A549 (cell line): ENCODE data around the gene DNAAF3.

Experiments
- BHLHE40 ChIP-seq: IDR thresholded peaks from 2 replicates; pipeline ENCODE4 v1.6.1; 2012; ENCODE audit warnings: low read depth, low read length, inconsistent platforms
- CTCF ChIP-seq: fragments of >200 bp; sonication (Bioruptor Twin); formaldehyde crosslinking; IDR thresholded peaks from 3 replicates; pipeline ENCODE4 v1.5.1; 2016
- NR3C1 ChIP-seq: fragments of >200 bp; sonication (Bioruptor Twin); formaldehyde crosslinking; IDR thresholded peaks from 3 replicates; pipeline ENCODE4 v1.6.1; 2017
- POLR2A ChIP-seq: IDR thresholded peaks from 2 replicates; pipeline ENCODE4 v1.6.1; 2012; ENCODE audit warnings: mild to moderate bottlenecking, low read length
- RAD21 ChIP-seq, 2 experiments: fragments of >200 bp in 1 of 2; sonication (Bioruptor Twin) in 1 of 2; formaldehyde crosslinking in 1 of 2; IDR thresholded peaks in 1 of 2; conservative IDR thresholded peaks in 1 of 2; 2 replicates in 1 of 2; 3 replicates in 1 of 2; pipeline ENCODE4 v1.6.1; 2012 to 2018; ENCODE audit warnings: inconsistent platforms in 1 of 2
- RFX5 ChIP-seq: fragments of 450-650 bp; IDR thresholded peaks from 2 replicates; pipeline ENCODE4 v1.7.1; 2014; ENCODE audit warnings: antibody characterized with exemption, mild to moderate bottlenecking, moderate library complexity

GRCh38 chr19:55158423-55158822, 8.0 kb downstream of the DNAAF3 start:
- TF ChIP-seq CTCF (no peak), RFX5 (no peak), BHLHE40 (no peak), RAD21 (conservative IDR thresholded peaks at IDR 0.05 in 1 of 2, IDR thresholded peaks at IDR 0.05 in 1 of 2) (no peak), POLR2A (no peak), NR3C1 (no peak)
